Effector CD8-positive, alpha-beta T cell (primary cell): ENCODE measurements around the gene HSFX3.
"Not testable (repeated sequence)": the region's sequence is repeated elsewhere in the genome, so short reads cannot be mapped to it uniquely, and the experiment has no call there.

ENCODE experiments used
- DNase-seq: peaks from one replicate; lab custom pipeline; 2025; lab: John Stamatoyannopoulos, UW

Gene HSFX3

DNA sequence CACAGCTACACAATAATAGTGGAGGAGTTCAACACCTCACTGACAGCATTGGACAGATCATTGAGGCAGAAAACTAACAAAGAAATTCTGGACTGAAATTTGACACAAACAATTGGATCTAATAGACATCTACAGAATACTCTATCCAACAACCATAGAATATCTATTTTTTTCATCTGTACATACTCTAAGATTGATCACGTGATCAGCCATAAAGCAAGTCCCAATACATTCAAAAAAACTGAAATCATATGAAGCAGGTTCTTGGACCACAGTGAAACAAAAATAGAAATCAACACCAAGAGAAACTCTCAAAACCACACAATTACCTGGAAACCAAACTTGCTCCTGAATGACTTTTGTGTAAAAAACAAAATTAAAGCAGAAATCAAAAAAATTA is 32.4 kb downstream of the HSFX3 start:
- DNase-seq, result no peak

DNA sequence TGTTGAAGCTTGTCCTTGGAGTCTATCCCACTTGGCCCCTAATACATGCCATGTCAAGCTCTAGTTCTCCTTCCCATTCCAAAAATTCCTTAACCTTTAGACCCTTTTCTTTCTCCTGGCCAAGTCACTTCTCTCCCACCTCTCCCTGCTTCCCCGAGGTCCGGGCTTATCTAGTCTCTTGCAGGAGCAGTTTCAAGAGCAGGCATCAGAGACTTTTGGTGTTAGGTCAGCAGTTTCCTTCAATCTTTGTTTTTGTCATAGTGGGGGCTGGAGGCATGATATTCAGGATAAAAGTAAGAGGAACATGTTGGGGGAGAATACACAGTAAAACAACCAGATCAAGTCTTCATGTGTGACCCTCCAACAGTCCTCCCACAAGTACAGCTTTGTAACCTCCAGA is 33.1 kb downstream of the HSFX3 start:
- DNase-seq, result no peak

DNA sequence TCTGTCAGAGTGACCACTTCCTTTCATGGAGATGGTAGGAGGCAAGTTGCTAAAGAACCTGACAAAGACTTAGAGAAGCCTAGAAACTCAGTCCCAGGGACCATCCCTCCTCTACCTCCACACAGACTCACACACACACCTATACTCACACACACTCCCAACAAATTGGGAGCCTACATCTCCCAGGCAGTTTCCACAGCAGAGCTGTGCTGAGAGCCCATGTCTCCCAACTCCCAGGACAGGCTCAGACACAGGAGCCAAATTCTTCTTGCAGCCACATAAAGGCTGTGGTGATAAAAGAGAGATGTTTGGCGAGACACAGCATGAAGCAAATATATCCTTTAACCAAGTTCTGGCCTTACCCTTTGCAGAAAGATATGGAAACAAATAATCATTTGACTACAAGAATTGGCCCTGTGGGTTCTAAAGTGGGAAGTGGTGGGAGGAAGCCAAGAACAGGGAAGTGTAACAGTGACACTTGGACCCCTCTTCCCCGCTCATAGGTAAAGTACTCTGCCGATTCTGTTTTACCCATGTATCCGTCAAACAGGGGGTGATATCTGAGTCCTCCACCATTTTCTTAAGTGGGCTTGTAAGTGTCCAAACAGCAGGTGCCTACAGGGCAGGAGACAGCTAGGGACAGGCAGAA is 33.6 kb downstream of the HSFX3 start:
- no peak for DNase-seq

DNA sequence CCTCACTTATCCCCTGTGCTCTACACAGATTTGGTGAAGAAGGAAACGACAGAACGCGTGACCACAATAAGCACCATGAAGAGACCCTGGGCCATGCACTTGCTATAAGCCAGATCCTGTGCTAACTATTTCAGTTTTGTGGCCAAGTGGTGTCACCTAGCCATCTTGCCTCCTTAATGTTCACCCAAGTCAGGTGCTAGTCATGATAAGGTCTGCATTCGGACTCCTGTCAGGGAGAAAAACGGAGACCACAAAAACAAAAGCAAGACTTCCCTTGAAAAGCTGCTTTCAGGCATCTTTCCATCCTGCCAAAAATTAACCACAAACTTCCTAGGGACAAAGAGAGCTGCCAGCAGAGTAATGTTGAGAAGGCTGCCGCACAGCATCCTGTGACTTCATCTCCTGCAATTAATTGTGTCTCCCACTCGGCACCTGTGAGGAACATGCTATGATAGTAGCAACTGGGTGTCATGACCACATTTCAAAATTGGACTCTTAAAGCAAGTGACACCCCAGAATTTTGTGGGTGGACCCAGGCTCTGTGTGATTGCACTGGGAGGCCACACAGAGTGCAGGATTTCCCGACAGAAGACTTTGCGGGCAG is 35.8 kb downstream of the HSFX3 start:
- no peak for DNase-seq

DNA sequence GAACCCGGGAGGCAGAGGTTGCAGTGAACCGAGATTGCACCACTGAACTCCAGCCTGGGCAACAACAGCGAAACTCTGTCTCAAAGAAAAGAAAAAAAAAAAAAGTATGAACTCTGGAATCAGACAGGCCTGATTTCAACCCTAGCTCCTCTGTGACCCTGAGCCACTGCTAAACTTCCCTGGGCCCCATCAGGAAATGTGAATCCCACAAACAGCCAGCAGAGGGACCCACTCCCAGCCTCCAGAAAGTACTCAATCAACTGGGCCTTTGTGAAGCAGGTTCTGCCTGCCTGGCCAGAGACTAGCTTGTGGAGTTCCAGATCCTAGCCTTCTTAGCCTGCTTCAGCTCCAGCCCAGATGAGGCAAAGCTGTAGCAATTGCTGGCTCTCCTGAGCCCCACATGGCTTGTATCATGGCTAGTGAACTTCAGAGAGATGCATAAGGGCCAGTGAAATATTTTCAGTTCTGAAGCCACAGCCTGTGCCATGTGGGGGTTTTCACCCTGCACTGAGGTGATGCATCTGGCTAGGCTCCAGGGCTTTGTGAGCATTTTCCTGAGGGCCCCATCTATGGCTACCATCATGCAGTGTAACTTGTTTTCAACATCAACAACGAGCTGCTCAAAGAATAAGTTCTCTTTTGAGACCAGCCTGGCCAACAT is 37.4 kb downstream of the HSFX3 start:
- DNase-seq, result peak; percentile 21

DNA sequence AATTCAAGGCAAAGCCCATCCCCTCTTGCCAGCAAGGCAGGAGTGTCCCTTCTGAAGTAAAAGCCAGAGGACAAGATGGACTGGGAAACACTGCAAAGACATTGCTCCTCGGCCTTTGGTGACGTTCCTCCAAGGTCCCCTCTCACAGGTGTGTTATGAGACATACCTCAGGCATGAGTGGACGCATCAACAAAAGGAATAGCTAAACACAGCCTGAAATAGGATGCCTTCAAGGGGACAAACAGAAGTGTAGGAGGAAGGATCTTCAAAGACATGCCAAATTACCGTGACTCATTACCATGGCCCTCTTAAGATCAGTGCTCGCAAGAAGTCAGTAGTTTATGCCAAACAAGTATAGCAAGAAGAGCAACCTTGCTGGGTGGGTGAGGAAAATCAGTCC is 38.6 kb downstream of the HSFX3 start:
- no peak for DNase-seq

DNA sequence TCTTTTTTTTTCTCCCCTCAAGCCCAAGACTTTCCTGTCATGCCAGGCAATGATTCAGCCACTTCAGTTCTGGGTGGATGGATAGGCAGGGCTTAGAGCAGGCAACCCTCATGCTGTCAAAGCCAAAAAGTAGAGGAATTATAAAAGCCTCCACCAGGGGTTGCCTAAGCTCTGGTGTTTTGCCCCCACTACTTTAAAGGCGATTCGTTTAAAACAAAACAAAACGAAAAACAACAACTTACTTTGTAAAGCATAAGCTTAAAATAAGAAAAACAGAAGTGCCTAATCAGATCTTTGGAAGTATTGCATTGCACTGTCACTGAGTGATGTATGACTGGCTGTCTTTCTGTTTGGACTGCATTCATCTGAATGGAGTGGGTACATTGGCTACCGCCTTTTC is 39.3 kb downstream of the HSFX3 start:
- DNase-seq, result no peak

DNA sequence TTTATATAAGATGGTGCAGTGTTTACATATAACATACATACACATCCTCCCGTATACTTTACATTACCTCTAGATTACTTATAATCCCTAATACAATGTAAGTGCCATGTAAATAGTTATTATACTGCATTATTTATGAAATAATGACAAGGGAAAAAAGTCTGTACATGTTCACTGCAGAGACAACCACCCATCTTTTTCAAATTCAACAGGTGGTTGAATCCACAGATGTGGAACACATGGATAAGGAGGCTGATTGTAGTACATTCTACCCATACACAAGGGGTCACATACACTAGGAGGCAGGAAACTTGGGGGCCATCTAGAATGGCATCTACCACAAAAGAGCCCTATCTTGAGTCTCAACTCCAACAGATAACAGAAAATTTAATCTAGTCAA is 41.3 kb downstream of the HSFX3 start:
- DNase-seq, result no peak

DNA sequence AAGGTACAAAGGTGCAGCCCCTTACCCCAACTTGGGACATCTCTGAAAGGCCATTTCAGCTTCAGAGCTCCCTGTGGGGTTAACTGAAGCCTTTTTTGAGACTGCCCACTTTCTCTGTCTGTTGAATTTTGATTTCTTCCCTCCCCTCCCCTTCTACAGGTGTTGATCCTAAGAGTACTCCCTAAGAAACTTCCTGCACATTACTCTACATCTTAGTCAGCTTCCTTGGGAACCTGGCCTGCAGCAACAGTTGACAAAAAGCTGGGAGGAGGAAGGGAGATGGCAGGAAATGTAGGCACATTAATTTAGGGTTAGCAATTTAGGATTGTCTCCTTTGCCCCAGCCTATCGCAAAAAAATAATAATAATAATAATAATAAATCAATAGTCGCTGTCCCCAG is 43.4 kb downstream of the HSFX3 start:
- DNase-seq, result no peak

DNA sequence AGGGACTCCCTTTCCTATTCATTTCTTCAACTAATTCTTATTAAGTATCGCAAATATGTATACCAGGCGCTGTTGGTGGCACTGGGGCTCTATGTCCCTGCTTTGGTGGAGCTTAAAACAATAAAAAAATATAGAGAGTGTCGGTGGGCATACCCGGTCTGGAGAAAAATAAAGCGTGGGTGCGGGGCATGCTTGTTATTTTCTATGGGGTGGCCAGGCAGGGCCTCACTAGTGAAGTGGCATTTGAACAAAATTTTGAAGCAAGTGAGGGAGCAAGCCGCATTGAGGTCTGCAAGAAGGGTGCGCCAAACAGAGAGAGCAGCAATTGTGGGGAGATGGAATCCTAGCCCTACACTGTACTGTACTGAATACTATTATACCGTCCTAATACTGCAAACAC is 44.1 kb downstream of the HSFX3 start:
- DNase-seq, result no peak

DNA sequence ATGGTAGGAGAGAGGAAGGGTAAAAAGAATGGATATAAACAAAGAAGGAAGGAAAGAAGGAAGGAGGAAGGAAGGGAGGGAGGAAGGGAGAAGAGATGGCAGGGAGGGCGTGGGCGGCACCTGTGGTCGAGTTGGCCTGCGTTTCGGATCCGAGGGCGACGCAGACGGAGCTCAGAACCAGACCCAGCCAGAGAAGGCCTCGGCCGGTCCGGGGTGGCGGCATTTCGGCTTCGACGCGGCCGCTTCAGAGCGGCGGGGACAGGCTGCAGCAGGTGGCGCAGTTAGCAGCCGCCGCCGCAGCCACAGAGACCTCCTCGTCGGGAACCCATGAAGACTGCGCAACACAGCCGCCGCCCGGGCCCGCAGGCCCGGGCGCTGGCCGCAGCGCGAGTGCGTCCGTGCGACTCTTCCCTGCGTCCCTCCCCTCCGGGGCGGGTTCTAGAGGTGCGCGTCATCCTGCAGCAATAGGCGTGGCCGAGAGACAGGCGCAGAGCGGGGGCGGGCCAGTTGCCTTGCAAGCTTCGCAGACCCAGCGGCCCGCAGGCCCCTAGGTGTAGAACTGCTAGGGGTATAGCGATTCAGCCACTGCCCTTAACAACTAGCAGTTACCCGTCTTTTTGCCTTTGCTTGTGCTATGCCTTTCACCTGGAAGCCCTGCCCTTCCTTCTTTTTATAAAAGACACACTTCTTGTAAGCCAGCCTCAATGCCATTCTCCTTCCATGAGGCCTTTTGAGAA is 44.6 kb downstream of the HSFX3 start, which contains the start of gene IDS:
Gene IDS (minus strand): TSS at position 392 of the 737 bp plus-strand sequence. CDS start 169 bp downstream, at position 223.
- DNase-seq, result peak; percentile 70

DNA sequence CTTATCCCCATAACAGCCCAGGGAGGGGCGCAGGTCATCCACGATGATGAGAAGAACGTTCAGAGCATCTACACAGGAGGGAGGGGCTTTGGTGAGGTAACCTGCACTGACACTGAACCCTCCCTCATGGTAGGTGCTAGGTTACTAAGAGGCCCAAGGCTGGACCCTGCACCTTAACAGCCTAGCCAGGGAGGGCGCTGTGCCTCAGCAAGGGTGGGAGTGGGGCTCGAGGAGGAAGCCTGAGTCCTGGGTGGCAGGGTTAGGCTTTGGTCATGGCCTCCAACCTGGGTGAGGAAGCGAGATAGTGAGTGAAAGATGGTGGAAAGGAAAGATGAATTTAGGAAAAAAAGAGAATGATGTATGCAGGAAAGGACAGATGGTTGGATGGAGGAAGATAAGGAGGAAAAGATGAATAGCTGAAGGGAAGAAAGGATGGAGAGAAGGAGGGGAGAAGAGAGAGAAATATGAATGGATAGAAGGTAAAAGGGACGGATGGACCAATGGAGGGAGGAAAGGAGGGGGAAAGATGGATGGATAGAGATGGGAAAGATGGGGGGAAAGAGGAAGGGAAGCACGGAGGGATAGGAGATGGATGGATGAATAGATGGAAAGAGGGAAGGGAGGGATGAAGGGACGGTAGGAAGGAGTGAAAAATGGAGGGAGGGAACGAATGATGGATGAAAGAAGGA is 45.4 kb downstream of the HSFX3 start:
- DNase-seq, result peak; percentile 21

DNA sequence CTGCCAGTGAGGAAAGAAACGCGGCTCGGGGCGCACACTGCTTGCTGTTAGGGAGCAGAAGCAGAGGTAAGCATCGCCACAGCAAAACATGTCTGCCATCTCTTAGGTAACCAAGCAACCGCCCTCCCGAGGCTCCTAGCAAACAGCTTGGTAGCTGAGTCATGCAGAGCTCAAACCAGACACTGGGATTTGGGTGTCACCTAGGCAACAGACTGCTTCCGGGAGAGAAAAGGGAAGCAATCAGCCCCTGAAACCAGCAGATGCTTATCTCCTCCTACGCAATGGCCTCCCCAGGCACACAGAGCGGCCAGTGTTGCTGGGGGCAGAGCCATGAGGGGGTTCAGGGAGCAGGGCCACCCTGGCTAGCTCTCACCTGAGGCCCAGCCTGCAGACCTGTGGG is 46.3 kb downstream of the HSFX3 start:
- peak; percentile 44 for DNase-seq

DNA sequence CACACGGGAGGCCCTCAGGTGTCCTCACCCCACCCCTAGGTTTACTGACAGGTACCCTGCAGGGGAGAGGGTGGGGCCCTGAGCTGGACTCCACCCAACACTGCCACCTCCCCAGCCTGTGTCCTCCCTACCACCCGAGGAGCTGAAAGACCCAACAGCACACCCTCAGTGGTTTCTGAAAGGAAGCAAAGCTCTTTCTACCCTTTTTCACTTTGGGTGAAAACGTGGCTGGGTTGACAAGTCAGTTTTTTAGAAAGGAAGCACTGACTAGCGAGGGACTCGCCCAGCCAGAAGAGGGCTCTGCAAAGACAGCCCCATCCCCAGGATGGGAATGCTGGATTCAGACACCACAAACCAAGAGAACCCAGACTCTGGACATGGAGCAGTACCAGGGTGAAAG is 46.8 kb downstream of the HSFX3 start:
- not testable (repeated sequence) for DNase-seq

DNA sequence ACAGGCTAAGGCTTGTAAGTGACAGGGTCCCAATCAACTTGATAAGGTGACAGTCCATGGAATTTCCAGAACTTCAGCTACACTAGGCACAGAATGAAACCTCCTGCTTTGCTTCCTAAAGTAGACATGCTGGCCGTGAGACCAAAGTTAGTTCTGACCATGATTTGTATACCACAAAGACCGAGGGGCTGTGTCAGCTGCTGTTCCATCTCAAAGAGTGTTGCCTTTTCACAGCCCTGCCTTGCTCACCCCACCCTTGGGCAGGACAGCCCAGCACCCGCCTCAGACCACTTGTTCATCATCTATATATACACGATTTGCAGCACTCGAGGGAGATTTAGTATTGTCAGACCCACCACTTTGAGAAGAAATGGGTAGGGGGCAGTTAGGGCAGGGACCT is 50.0 kb downstream of the HSFX3 start:
- no peak for DNase-seq

DNA sequence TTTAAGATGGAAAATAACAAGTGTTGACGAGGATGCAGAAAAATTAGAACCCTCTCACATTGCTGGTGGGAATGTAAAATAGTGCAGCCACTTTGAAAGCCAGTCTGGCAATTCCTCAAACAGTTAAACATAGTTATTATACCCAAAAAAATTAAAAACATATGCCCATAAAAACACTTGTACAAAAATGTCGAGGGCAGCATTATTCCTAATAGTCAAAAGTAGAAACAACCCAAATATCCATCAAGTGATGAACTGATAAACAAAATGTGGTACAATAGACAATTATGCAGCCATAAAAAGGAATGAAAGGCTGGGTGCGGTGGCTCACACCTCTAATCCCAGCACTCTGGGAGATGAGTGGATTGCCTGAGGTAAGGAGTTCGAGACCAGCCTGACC is 51.0 kb downstream of the HSFX3 start:
- DNase-seq, result no peak
